IPS-15b (cell line): ENCODE results near the gene TTLL4.

Experiments
- H3K27me3 ChIP-seq: one replicate; pipeline ENCODE4 v1.6.1; 2013; ENCODE audit warnings: low read length; ENCODE audit not compliant: control insufficient read depth, insufficient read depth
- H3K36me3 ChIP-seq: one replicate; pipeline ENCODE4 v1.6.1; 2013; ENCODE audit warnings: low read length; ENCODE audit not compliant: control insufficient read depth, insufficient read depth
- H3K4me1 ChIP-seq: one replicate; pipeline ENCODE4 v1.6.1; 2013; ENCODE audit warnings: mild to moderate bottlenecking, low read length; ENCODE audit not compliant: control insufficient read depth, insufficient read depth
- H3K4me3 ChIP-seq: one replicate; pipeline ENCODE4 v1.5.1; 2013; ENCODE audit warnings: low read depth, low read length
- H3K9ac ChIP-seq: one replicate; pipeline ENCODE4 v1.6.1; 2013; ENCODE audit warnings: low read depth, mild to moderate bottlenecking, low read length
- H3K9me3 ChIP-seq: one replicate; pipeline ENCODE4 v1.6.1; 2013; ENCODE audit warnings: mild to moderate bottlenecking, low read length; ENCODE audit not compliant: control insufficient read depth, insufficient read depth

Gene TTLL4

DNA sequence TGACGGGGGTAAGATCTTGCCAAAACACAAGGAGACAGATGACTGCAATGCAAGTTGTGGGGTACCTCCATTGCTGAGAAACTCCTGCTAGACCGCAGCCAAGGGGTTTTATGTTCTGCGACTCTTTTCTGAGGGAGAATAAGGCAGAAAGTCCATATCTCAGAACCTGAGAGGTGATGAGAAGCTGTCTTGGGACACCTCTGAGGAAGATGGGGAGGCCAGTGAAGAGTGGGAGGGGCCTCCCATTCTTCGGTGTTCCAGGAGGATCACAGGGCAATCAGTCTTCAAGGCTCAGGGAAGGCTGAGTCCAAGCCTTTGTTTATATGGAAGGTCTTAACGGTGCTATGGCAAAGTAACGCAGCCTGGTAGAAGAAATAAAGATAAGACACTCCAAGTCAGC lies 89.4 kb downstream of the TTLL4 start:
- H3K4me3 ChIP-seq, result no peak overlapping the region
- peaks cover 4% of the 10 kb centered on the region for H3K4me1 ChIP-seq
- no peaks in the 10 kb centered on the region for H3K9me3 ChIP-seq
- H3K36me3 ChIP-seq, result no peaks in the 10 kb centered on the region
- H3K9ac ChIP-seq, result no peak overlapping the region
- no peaks in the 10 kb centered on the region for H3K27me3 ChIP-seq

DNA sequence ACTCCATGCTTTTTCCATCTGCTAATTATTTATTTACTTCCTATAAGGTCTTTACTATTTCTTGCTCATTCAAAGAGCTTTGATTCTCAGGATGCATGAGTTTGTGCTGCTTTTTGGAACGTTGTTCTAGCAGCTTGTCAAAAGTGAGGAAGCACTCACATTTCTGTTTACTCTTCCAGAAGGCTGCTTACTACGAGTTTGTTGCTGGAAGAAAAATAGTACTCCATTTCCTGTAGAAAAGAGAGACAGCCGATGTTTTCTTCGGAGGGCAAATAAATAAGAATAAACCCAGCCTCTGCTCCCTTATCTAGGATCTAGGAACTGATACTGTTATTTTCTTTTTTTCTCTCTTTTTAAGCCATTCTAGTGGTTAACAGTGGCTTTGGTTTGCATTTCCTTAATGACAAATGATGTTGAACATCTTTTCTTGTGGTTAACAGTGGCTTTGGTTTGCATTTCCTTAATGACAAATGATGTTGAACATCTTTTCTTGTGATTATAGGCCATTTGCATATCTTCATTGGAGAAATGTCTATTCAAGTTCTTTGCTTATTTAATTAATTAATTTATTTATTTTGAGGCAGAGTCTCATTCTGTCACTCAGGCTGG lies 91.9 kb downstream of the TTLL4 start:
- H3K36me3 ChIP-seq, result no peaks in the 10 kb centered on the region
- no peaks in the 10 kb centered on the region for H3K27me3 ChIP-seq
- H3K9ac ChIP-seq, result no peak overlapping the region
- H3K9me3 ChIP-seq, result no peaks in the 10 kb centered on the region
- H3K4me1 ChIP-seq, result peaks cover 15% of the 10 kb centered on the region
- H3K4me3 ChIP-seq, result no peak overlapping the region

DNA sequence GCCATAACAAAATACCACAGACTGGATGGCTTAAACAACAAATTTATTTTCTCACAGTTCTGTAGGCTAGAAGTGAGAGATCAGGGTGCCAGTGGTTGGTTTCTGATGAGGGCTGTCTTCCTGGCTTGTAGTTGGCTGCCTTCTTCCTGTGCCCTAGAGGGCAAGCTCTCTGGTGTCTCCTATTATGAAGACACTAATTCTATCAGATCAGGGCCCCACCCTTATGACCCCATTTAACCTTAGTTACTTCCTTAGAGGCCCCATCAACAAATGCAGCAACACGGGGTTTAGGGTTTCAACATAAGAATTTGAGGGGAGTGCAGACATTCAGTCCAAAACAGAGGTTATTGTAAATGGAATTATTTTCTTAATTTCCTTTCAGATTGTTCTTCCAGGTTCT lies 94.2 kb downstream of the TTLL4 start:
- no peak overlapping the region for H3K9ac ChIP-seq
- H3K27me3 ChIP-seq, result no peaks in the 10 kb centered on the region
- no peak overlapping the region for H3K4me3 ChIP-seq
- H3K4me1 ChIP-seq, result peaks cover 11% of the 10 kb centered on the region
- H3K9me3 ChIP-seq, result no peaks in the 10 kb centered on the region
- H3K36me3 ChIP-seq, result no peaks in the 10 kb centered on the region
